Ovary (tissue), 3 donors: ENCODE measurements around the gene MAFB.

Source experiments
- CTCF ChIP-seq, 3 donors: fragments of 450-650 bp in 2 of 3; fragments of 200-600 bp in 1 of 3; IDR thresholded peaks; one replicate each; pipeline versions ENCODE4 v1.5.1 to v1.8.0; 2016 to 2022; ENCODE audit warnings: antibody characterized with exemption in 3 of 3, mild to moderate bottlenecking in 1 of 3
- EP300 ChIP-seq: sonication (generic); formaldehyde crosslinking; IDR thresholded peaks from one replicate; pipeline ENCODE4 v1.6.1; 2017; ENCODE audit warnings: antibody characterized with exemption
- POLR2A ChIP-seq: fragments of 450-650 bp; IDR thresholded peaks from one replicate; pipeline ENCODE4 v1.6.1; 2017; ENCODE audit warnings: antibody characterized with exemption, mild to moderate bottlenecking, moderate library complexity
- donor health status: DM: no; HTN: no; CAD: no.

DNA sequence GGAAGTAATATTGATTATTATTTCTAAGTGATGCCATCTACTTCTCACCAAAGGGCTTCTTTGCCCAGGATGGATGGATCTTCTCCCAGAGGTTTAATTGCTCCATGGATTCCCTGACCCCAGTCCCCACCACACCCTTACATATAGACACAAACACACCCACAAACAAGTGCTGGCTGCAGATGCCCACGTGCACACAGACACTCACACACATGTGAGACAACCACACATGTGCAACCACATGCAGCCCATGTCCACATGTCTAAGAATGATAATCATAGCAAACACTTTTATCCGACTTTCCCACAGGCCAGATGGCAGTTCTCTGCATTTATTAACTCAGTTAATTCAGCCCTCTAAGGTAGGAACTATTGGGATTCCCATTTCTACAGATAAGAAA, 44.2 kb downstream of the MAFB start:
- TF ChIP-seq EP300, result no peak
- no peak for TF ChIP-seq CTCF (IDR thresholded peaks at IDR 0.05)
- TF ChIP-seq POLR2A, result no peak
